Activated CD8-positive, alpha-beta T cell treated with anti-CD3 and anti-CD28 coated beads, Interleukin-2, amount 10 ng/mL, durations not matched to agents 7 days and 5 days (primary cell): ENCODE data around the gene TRIM25. TPM values are rescaled to one million over a fixed set of nuclear protein-coding genes. Genes with fewer than 3 reads are reported as not detected.
A peak's percentile ranks its signal among the peaks of the same experiment; 100 is the strongest.
"Not testable (repeated sequence)": the region's sequence is repeated elsewhere in the genome, so short reads cannot be mapped to it uniquely, and the experiment has no call there.

ENCODE experiments used
- ATAC-seq: fragments of 150-1000 bp; cut with Tn5 transposase; one replicate; pipeline ENCODE4 v1.10.0; 2021; ENCODE audit warnings: moderate library complexity
- CTCF ChIA-PET: fragments of 350-600 bp; sonication (Branson Sonifier 250); formaldehyde crosslinking; loops from one replicate; lab custom pipeline; 2021; ENCODE audit warnings: antibody characterized with exemption; lab: Charles Lee
- POLR2A ChIA-PET: fragments of 350-600 bp; sonication (Branson Sonifier 250); formaldehyde crosslinking; loops from one replicate; lab custom pipeline; 2021; ENCODE audit warnings: antibody characterized with exemption; lab: Charles Lee
- DNase-seq: peaks from one replicate; pipeline ENCODE4 v3.0.0-alpha.2; 2020
- H3K27ac Mint-ChIP-seq: one replicate; pipeline ENCODE4 v1.8.0; 2021; ENCODE audit warnings: mild to moderate bottlenecking, mixed read lengths
- H3K27me3 Mint-ChIP-seq: one replicate; pipeline ENCODE4 v1.8.0; 2021; ENCODE audit warnings: low read depth, mixed read lengths
- H3K36me3 Mint-ChIP-seq: one replicate; pipeline ENCODE4 v1.8.0; 2021; ENCODE audit warnings: low read depth, mixed read lengths
- H3K4me1 Mint-ChIP-seq: one replicate; pipeline ENCODE4 v1.8.0; 2021; ENCODE audit warnings: low read depth, mixed read lengths
- H3K4me3 Mint-ChIP-seq: one replicate; pipeline ENCODE4 v1.8.0; 2021; ENCODE audit warnings: mild to moderate bottlenecking, mixed read lengths
- H3K9me3 Mint-ChIP-seq: one replicate; pipeline ENCODE4 v1.8.0; 2022; ENCODE audit warnings: mixed read lengths; ENCODE audit not compliant: insufficient read depth
- total RNA-seq, 2 experiments: library from RNA; stranded (reverse); gene quantifications; one replicate each; pipeline ENCODE4 v1.2.3, GENCODE V29; 2021

Gene TRIM25
- total RNA-seq, 2 experiments from 2014 or later = 131 to 142 TPM

GRCh38 chr17:56938206-56938605, 24.4 kb upstream of the TRIM25 start:
- ChIA-PET POLR2A (interaction anchor here (0.8 kb wide), 1 partner anchor 24 kb away, joined by 4 read pairs; the partner anchor contains the start of gene TRIM25), CTCF (interaction anchor here (0.8 to 1.1 kb wide), 2 partner anchors 27 to 119 kb away, joined by 3 to 7 read pairs; no protein-coding TSS in a partner anchor)
- ATAC-seq, H3K27me3 Mint-ChIP-seq, H3K9me3 Mint-ChIP-seq, DNase-seq, H3K4me3 Mint-ChIP-seq, H3K27ac Mint-ChIP-seq: not testable (repeated sequence)
- H3K36me3 Mint-ChIP-seq = peaks cover 62% of the 10 kb centered on the region
- H3K4me1 Mint-ChIP-seq = peaks cover 36% of the 10 kb centered on the region

- Mint-ChIP-seq H3K4me1 (peaks cover 36% of the 10 kb centered on the region), H3K4me3 (no peak overlapping the region), H3K9me3 (no peaks in the 10 kb centered on the region), H3K27ac (no peak overlapping the region), H3K27me3 (no peaks in the 10 kb centered on the region), H3K36me3 (peaks cover 66% of the 10 kb centered on the region)
- no peak for DNase-seq
- ChIA-PET CTCF (interaction anchor here (0.8 to 1.5 kb wide), 3 partner anchors 27 to 118 kb away, joined by 3 to 8 read pairs (median 7); no protein-coding TSS in a partner anchor), POLR2A (interaction anchor here (0.8 to 3.0 kb wide), 2 partner anchors 24 kb away, joined by 4 to 15 read pairs; partner anchors contain the start of gene TRIM25)
- ATAC-seq = no peak
Observed at GRCh38 chr17:56937687-56938086, 23.8 kb upstream of the TRIM25 start.

GRCh38 chr17:56936697-56937322, 23.0 kb upstream of the TRIM25 start:
- Mint-ChIP-seq H3K9me3 (no peaks in the 10 kb centered on the region), H3K4me1 (peaks cover 36% of the 10 kb centered on the region), H3K36me3 (peaks cover 66% of the 10 kb centered on the region), H3K27ac (no peak overlapping the region), H3K27me3 (no peaks in the 10 kb centered on the region), H3K4me3 (no peak overlapping the region)
- ATAC-seq (no peak), DNase-seq (no peak)
- POLR2A ChIA-PET = interaction anchor here (3.0 kb wide), 1 partner anchor 23 kb away, joined by 15 read pairs; the partner anchor contains the start of gene TRIM25
- CTCF ChIA-PET = interaction anchor here (0.7 to 1.5 kb wide), 2 partner anchors 117 to 155 kb away, joined by 3 to 8 read pairs; no protein-coding TSS in a partner anchor

GRCh38 chr17:56935461-56935860, 21.6 kb upstream of the TRIM25 start:
- POLR2A ChIA-PET = interaction anchor here (3.0 kb wide), 1 partner anchor 22 kb away, joined by 15 read pairs; the partner anchor contains the start of gene TRIM25
- H3K4me3 Mint-ChIP-seq = no peak overlapping the region
- CTCF ChIA-PET = interaction anchor here (1.2 kb wide), 1 partner anchor 155 kb away, joined by 3 read pairs; no protein-coding TSS in a partner anchor
- H3K9me3 Mint-ChIP-seq = peaks cover 13% of the 10 kb centered on the region
- ATAC-seq = no peak
- peaks cover 36% of the 10 kb centered on the region for H3K4me1 Mint-ChIP-seq
- peaks cover 68% of the 10 kb centered on the region for H3K36me3 Mint-ChIP-seq
- DNase-seq = no peak
- no peak overlapping the region for H3K27ac Mint-ChIP-seq
- H3K27me3 Mint-ChIP-seq = no peaks in the 10 kb centered on the region

GRCh38 chr17:56934280-56934679, 20.4 kb upstream of the TRIM25 start:
- POLR2A ChIA-PET = interaction anchor here (2.9 kb wide), 1 partner anchor 21 kb away, joined by 17 read pairs; the partner anchor contains the start of gene TRIM25
- CTCF ChIA-PET = interaction anchor here (0.6 to 0.9 kb wide), 2 partner anchors 20 to 115 kb away, joined by 3 read pairs; partner anchors contain the start of gene TRIM25
- H3K27me3 Mint-ChIP-seq = no peaks in the 10 kb centered on the region
- ATAC-seq = peak; percentile 71
- peaks cover 23% of the 10 kb centered on the region for H3K9me3 Mint-ChIP-seq
- DNase-seq = peak; percentile 59
- peak overlapping the region; percentile 57 for H3K27ac Mint-ChIP-seq
- H3K4me1 Mint-ChIP-seq = peaks cover 35% of the 10 kb centered on the region
- H3K36me3 Mint-ChIP-seq = peaks cover 68% of the 10 kb centered on the region
- H3K4me3 Mint-ChIP-seq = no peak overlapping the region

- no peak overlapping the region for H3K4me3 Mint-ChIP-seq
Observed at GRCh38 chr17:56933868-56934267, 20.0 kb upstream of the TRIM25 start.

GRCh38 chr17:56933151-56933745, 19.4 kb upstream of the TRIM25 start:
- peaks cover 31% of the 10 kb centered on the region for H3K4me1 Mint-ChIP-seq
- no peak overlapping the region for H3K4me3 Mint-ChIP-seq
- peaks cover 23% of the 10 kb centered on the region for H3K9me3 Mint-ChIP-seq
- DNase-seq = no peak
- ATAC-seq = no peak
- peaks cover 62% of the 10 kb centered on the region for H3K36me3 Mint-ChIP-seq
- no peaks in the 10 kb centered on the region for H3K27me3 Mint-ChIP-seq
- no peak overlapping the region for H3K27ac Mint-ChIP-seq
- POLR2A ChIA-PET = interaction anchor here (2.9 kb wide), 1 partner anchor 20 kb away, joined by 17 read pairs; the partner anchor contains the start of gene TRIM25
- CTCF ChIA-PET = interaction anchor here (0.6 to 1.2 kb wide), 3 partner anchors 10 to 114 kb away, joined by 3 read pairs; partner anchors contain the start of gene TRIM25

More at GRCh38 chr17:56933868-56934267, 20.0 kb upstream of the TRIM25 start:
- Mint-ChIP-seq H3K4me1 (peaks cover 35% of the 10 kb centered on the region), H3K27me3 (no peaks in the 10 kb centered on the region), H3K27ac (peak overlapping the region; percentile 57), H3K36me3 (peaks cover 68% of the 10 kb centered on the region), H3K9me3 (peaks cover 23% of the 10 kb centered on the region)
- POLR2A ChIA-PET = interaction anchor here (2.9 kb wide), 1 partner anchor 20 kb away, joined by 17 read pairs; the partner anchor contains the start of gene TRIM25
- CTCF ChIA-PET = interaction anchor here (0.6 to 1.2 kb wide), 3 partner anchors 10 to 114 kb away, joined by 3 read pairs; partner anchors contain the start of gene TRIM25
- DNase-seq (no peak), ATAC-seq (no peak)

GRCh38 chr17:56930739-56931337, 17.0 kb upstream of the TRIM25 start:
- CTCF ChIA-PET = no interaction called here
- Mint-ChIP-seq H3K27ac (no peak overlapping the region), H3K36me3 (peaks cover 43% of the 10 kb centered on the region)

GRCh38 chr17:56929362-56929969, 15.6 kb upstream of the TRIM25 start:
- POLR2A ChIA-PET = interaction anchor here (1.8 kb wide), 1 partner anchor 16 kb away, joined by 7 read pairs; the partner anchor contains the start of gene TRIM25
- H3K27me3 Mint-ChIP-seq = no peaks in the 10 kb centered on the region
- no peak overlapping the region for H3K27ac Mint-ChIP-seq

More at GRCh38 chr17:56930739-56931337, 17.0 kb upstream of the TRIM25 start:
- POLR2A ChIA-PET = no interaction called here
- Mint-ChIP-seq H3K9me3 (peaks cover 27% of the 10 kb centered on the region), H3K4me1 (peaks cover 18% of the 10 kb centered on the region), H3K27me3 (no peaks in the 10 kb centered on the region), H3K4me3 (no peak overlapping the region)
- ATAC-seq = no peak
- no peak for DNase-seq

GRCh38 chr17:56928586-56928985, 14.7 kb upstream of the TRIM25 start:
- POLR2A ChIA-PET = interaction anchor here (1.8 kb wide), 1 partner anchor 15 kb away, joined by 7 read pairs; the partner anchor contains the start of gene TRIM25
- no peak for ATAC-seq
- Mint-ChIP-seq H3K9me3 (peaks cover 27% of the 10 kb centered on the region), H3K36me3 (peaks cover 27% of the 10 kb centered on the region), H3K4me1 (peaks cover 1% of the 10 kb centered on the region), H3K27ac (no peak overlapping the region), H3K27me3 (peaks cover 3% of the 10 kb centered on the region), H3K4me3 (no peak overlapping the region)
- DNase-seq = no peak
- CTCF ChIA-PET = no interaction called here

More at GRCh38 chr17:56929362-56929969, 15.6 kb upstream of the TRIM25 start:
- CTCF ChIA-PET = interaction anchor here (0.7 to 1.3 kb wide), 2 partner anchors 10 to 108 kb away, joined by 3 to 7 read pairs; no protein-coding TSS in a partner anchor
- no peak overlapping the region for H3K4me3 Mint-ChIP-seq
- no peak for DNase-seq
- H3K4me1 Mint-ChIP-seq = peaks cover 10% of the 10 kb centered on the region
- ATAC-seq = no peak
- H3K9me3 Mint-ChIP-seq = peaks cover 27% of the 10 kb centered on the region
- H3K36me3 Mint-ChIP-seq = peaks cover 36% of the 10 kb centered on the region
